ENCODE measurements around the gene HMX3. TPM values are rescaled to one million over a fixed set of nuclear protein-coding genes. Genes with fewer than 3 reads are reported as not detected.
"Not testable (repeated sequence)": the region's sequence is repeated elsewhere in the genome, so short reads cannot be mapped to it uniquely, and the experiment has no call there.

Gene HMX3
- total RNA-seq, 1 donor from 2014 or later, result not detected

GRCh38 chr10:123171616-123172015 lies 35.8 kb downstream of the HMX3 start:
- DNase-seq (ENCODE audit: low read depth, low spot score), result not testable (repeated sequence)

DNA sequence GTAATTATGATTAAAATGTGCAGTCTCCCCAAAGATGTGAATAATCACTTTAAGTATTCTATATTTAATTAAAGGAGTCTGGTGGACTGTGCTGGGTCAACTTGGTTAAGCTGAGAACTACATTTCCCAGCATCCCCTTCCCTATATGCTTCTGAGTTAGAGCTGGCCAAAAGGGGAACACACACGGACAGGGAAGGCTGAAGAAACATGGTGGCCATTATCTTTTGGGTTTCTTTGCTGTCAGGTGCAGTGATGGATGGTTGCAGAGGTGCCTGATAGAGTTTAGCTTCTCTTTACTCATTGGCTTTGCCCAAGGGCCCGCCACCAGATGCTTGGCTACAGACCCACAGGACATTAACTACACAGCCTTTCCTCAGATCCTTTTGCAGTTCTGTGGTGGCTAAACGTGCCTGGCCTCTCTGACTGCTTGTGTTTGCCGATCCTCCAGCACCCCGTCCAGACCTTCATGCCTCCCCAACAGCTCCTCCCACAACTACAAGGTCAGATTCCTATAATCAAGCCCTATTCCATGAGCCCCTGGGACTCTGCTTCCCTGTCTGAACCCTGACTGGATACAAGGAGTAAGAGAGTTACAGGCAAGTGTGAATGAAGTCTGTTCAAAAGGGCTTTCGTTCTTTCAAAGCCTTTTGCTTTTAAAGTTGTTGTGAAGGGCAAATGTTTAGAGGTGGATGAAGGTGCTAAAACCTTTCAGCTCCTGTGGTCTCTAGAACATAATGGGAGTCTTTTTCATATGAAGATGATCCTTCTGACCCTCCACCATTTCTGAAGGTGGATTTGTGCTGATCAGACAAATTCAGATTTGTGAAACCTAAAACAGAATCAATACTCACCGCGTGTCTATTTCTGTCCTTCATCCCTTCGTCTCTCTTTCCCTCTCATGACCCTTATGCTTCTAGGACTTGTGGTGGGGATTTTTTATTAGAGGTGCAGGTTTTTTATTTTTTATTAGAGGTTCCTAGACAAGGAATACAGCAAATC lies 39.9 kb downstream of the HMX3 start:
- DNase-seq (ENCODE audit: low read depth, low spot score), result no peak

- DNase-seq (ENCODE audit: low read depth, low spot score), result not testable (repeated sequence)
These were observed 42.6 kb downstream of the HMX3 start for GRCh38 chr10:123178390-123178789.

DNA sequence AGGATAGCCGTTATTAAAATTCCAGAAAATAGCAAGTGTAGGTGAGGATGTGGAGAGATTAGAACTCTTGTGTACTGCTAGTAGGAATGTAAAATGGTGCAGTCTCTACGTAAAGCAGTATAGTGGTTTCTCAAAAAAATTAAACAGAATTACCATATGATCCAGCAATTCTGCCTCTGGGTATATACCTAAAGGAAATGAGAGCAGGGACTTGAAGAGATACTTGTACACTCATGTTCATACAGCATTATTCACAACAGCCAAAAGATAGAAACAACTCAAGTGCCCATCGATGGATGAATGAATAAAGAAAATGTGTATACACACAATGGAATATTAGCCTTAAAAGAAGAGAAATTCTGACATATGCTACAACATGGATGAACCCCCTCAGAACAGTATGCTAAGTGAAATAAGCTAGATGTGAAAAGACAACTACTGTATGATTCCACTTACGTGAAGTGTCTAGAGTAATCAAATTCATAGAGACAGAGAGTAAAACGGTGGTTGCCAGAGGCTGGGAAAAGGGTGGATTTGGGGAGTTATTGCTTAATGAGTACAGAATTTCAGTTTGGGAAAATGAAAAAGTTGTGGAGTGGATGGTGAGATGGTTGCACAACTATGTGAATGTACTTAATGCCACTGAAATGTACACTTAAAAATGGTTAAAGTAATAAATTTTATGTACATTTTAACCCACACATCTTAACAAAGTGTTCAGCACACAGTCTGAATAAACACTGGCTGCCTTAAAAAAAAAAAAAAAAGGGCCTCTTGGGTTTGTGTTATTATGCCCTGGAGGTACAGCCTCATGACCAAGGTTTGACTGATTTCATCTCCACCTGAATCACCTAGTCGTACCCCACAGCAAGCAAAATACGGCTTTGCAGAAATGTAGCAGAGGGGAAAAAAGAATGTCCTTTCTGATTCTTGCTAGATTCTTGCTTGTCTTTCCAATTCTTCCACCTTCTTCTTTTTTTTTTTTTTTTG lies 44.6 kb downstream of the HMX3 start:
- DNase-seq (ENCODE audit: low read depth, low spot score), result no peak

DNA sequence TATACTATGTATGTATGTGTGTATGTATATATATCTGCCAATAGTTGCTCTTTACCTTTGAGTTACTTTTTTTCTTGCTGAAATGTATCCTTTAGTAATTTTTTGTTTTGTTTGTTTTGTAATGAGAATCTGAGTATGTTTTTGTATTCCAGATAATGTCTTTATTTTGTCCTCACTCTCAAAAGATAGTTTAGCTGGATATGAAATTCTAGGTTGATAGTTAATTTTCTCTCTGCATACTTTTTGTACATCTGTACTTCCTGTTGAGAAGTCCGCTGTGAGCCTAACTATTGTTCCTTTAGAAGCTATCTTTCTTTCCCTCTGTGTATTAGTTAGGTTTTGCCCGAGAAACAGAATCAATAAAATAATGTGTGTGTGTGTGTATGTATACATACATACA lies 48.0 kb downstream of the HMX3 start:
- no peak for DNase-seq (ENCODE audit: low read depth, low spot score)

- DNase-seq (ENCODE audit: low read depth, low spot score), result no peak
These were observed 52.0 kb downstream of the HMX3 start for GRCh38 chr10:123187781-123188180.

Other genes starting within 250 kb of the HMX3 start
- gene FAM24A, start 225.4 kb upstream of the HMX3 start, total RNA-seq, result not detected in 2 replicates
- gene C10orf88, start 181.7 kb upstream of the HMX3 start, total RNA-seq, result 19.3 and 24.5 TPM in 2 replicates
- 3.0 and 3.9 TPM in 2 replicates for gene PSTK, start 155.6 kb upstream of the HMX3 start, total RNA-seq
- gene IKZF5, start 127.2 kb upstream of the HMX3 start, total RNA-seq, result 2.7 and 3.8 TPM in 2 replicates
- gene ACADSB, start 127.0 kb upstream of the HMX3 start, total RNA-seq, result 4.5 and 5.7 TPM in 2 replicates
- gene HMX2, start 12.2 kb downstream of the HMX3 start, total RNA-seq, result not detected in 2 replicates
- gene BUB3, start 18.4 kb downstream of the HMX3 start, total RNA-seq, result 323 and 341 TPM in 2 replicates